GM19463 (cell line): ENCODE measurements around the gene RSRC1.
A peak's percentile ranks its signal among the peaks of the same experiment; 100 is the strongest.
"Not testable (repeated sequence)": the region's sequence is repeated elsewhere in the genome, so short reads cannot be mapped to it uniquely, and the experiment has no call there.

Source experiments
- ATAC-seq: cut with Tn5 transposase; IDR thresholded peaks from one replicate; pipeline ENCODE4 v1.9.1; 2021; ENCODE audit warnings: mild to moderate bottlenecking, moderate library complexity; ENCODE audit not compliant: unreplicated experiment

RSRC1 gene

DNA sequence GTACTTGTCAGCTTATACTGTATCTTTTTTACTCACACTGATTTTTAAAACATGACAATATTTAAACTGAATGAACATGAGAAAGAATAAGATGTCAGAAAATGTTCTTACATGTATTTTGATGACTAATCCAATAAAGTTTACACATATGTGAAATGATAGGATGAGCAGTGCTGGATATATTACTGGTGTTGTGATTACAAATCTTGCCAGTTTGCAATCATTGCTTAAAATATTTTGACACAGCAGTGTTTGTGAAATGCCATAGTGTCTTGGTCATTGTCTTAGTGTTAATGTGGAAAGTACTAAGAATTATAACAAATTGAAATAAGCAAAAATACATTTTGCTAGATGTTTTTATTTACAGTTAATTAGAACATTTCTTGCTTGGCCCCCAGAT, 342.4 kb downstream of the RSRC1 start:
- no peak for ATAC-seq

DNA sequence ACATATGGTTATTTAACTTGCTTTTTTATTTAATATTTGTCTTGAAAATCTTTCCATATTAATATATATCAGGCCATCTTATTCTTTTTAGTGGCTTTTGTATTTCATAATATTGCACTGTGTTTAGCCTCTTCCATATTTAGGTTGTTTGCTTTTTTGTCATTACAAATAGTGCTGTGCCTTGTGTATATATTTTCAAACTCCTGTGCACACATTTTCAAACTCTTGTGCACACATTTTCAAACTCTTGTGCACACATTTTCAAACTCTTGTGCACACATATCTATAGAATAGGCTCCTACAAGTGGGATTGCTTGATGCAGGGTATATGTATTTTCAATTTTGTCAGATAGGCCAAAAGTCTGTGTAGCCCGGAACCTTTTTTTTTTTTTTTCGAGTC, 343.1 kb downstream of the RSRC1 start:
- ATAC-seq = no peak

- ATAC-seq = no peak
These were observed 344.0 kb downstream of the RSRC1 start for GRCh38 chr3:158453865-158454264.

- ATAC-seq = no peak
These were observed 345.5 kb downstream of the RSRC1 start for GRCh38 chr3:158455406-158455805.

GRCh38 chr3:158456114-158456513, 346.2 kb downstream of the RSRC1 start:
- no peak for ATAC-seq

- ATAC-seq = no peak
These were observed 348.6 kb downstream of the RSRC1 start for GRCh38 chr3:158458464-158458863.

DNA sequence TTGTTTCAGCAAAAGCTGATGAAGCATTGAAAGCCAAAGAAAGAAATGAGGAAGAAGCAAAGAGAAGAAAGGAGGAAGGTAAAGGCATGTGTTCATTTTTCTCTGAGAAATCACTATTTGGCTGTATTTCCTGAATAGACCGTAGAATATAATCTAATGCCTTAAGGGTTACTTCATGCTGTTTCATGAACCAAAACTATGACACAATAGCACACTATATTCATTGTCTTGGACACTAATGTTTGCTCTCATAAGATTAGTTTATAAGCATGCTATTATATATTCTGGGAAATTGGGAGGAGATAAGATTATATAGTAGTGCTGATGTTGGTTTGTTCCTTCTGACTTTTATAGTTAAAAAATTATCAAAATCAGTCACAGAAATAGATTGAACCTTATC, 351.0 kb downstream of the RSRC1 start:
- ATAC-seq = no peak

DNA sequence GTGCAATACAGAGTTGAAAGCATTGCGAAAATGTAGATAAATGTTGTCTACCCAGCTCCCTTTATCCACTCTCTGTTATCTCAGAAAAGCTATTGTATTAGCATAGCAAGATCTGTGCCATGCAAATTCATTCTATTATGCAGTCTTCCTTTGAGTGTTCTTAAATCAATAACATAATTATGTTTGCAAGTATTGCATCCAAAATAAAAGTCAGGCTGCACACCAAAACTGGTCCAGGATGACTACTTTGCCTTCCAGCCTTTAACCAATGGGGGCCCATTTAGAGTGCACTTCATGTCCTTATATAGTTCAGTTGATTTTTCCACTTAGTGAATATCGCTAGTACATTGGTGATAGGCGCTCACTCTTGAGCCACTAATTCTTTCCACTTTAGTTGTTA, 353.7 kb downstream of the RSRC1 start:
- no peak for ATAC-seq

GRCh38 chr3:158465074-158465473, 355.2 kb downstream of the RSRC1 start:
- peak; percentile 86 for ATAC-seq

- ATAC-seq = no peak
These were observed 361.2 kb downstream of the RSRC1 start for GRCh38 chr3:158470944-158471638.

DNA sequence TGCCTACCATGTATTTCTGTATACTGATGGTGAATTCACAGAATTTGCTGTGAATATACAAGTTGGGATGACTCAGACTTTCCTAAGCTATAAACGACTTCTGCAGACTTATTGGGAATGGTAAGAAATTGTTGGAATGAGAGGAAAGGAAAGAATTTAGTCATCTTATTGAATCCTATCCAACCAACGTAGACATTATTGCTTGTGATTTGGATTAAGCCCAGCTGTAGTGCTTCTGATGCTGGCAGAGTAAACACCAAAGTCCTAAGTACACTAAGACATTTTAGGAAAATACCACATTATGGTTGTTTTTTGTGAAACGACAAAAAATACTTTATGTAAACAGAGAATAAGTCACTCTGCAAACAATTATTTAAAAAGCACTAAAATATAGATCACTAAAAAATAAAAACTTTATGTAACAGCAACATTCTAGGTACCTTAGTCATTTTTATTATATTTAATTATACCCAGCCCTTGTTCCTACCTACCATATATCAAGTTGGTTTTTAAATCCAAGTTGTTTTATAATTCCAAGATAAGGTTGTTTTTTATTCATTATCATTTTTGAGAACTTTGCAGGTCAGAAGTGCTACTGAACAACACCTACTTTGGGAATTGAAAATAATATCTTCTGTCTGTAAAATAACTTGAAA, 361.9 kb downstream of the RSRC1 start:
- no peak for ATAC-seq

- ATAC-seq = no peak
These were observed 369.2 kb downstream of the RSRC1 start for GRCh38 chr3:158479051-158479450.

DNA sequence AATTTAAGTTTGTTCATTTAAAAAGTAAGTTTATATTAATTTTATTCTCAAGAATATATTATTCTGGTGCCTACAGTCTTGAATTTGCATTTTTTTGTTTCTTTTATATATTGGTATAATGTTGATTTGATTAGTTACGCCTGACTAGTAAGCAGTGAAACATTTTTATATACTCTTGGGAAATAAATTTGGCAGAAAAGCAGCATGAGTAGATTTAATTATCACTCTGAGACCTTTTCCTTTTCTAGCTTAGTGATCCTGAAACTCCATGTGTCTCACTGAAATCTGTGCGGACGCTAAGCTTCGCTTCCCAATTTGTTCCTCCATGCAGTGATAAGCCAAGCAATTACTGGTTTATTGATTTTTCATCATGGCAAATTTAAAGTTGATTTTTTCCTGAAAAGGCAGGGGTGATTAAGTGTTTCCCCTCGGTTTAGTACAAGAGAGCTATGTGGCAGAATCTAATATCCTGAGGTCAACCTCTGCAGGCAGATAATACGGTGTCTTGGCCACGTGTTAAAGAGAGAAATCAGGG, 373.9 kb downstream of the RSRC1 start:
- ATAC-seq = no peak

GRCh38 chr3:158486200-158486599, 376.3 kb downstream of the RSRC1 start:
- ATAC-seq = no peak

- no peak for ATAC-seq
These were observed 378.8 kb downstream of the RSRC1 start for GRCh38 chr3:158488670-158489069.

- no peak for ATAC-seq
These were observed 379.3 kb downstream of the RSRC1 start for GRCh38 chr3:158489181-158489580.

- no peak for ATAC-seq
These were observed 382.1 kb downstream of the RSRC1 start for GRCh38 chr3:158491968-158492367.

DNA sequence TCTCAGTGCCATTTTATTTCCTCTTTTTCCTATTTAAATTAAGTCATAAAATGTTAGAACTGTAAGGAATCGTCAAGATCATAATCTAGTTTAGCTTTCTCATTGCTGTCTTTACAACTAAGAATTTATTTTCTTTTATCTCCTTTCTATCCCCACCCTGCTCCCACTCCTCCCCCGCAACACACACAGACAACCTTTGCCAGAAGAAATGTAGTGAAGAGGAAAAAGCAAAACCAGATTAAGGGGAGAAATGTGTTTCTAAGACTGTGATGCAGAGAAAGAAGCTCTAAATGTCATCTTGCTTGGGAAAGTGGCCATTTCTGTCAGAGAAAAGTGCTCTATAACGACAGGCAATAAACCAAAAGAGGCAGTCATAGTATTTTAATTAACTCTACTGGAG, 382.8 kb downstream of the RSRC1 start:
- ATAC-seq = no peak

DNA sequence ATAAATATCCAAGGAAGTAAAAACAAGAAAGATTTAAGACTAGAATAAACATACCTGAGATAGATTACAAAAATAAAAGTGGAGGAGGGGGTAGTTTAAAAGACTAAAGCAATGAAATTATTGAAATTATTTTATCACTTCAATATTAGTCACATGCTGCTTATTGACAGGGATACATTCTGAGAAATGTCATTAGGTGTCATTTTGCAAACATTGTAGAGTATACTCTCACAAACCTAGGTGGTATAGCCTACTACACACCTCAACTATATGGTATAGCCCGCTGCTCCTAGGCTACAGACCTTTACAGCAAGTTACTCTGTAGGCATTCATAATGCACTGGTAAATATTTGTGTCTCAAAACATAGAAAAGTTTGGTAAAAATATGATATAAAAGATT, 384.0 kb downstream of the RSRC1 start:
- ATAC-seq = no peak

DNA sequence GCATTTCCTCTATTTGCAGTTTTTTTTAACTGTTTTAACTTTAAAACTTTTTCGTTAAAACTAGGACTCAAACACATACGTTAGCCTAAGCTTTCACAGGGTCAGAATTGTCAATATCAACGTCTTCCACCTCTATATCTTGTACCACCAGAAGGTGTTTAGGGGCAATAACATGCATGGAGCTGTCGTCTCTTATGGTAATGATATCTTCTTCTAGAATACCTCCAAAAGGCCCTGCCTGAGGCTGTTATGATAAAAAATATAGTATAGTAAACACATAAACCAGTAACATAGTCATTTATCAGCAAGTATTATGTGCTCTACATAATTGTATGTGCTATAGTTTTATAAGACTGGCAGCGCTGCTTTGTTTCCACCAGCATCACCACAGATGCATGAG, 384.8 kb downstream of the RSRC1 start:
- ATAC-seq = no peak

DNA sequence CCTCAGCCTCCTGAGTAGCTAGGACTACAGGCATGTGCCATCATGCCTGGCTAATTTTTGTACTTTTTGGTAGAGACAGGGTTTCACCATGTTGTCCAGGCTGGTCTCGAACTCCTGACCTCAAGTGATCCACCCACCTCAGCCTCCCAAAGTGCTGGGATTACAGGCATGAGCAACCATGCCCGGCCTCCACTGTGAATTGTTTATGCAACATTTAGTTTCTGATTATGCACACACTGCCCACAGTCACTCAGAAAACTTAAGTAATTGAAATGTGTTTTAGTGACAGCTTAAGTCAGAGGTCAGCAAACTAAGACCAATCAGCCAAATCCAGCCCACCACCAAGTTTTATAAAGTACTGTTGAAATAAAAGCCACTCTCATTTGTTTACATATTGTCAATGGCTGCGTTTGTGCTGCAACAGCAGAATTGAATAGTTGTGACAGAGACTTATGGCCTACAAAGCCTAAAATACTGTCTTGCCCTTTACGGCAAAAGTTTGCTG, 385.6 kb downstream of the RSRC1 start:
- ATAC-seq = not testable (repeated sequence)

DNA sequence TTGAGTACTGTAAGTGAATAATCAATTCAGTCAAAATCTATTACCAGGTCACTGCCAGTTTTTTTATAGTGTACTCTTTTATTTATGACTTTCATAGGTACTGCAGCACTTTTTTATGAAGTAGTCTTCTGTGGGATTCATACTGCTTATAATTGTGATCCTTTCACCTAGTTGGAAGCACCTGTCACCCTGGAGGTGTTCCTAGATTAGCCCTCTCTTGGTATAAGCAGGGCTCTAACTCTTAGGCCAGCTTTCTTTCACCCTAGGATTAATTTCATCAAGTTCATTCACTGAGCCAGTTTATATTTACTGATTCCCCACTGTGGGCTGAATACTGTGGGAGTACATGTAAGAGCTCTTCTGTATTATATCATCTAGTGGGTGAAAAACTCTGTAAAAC, 395.2 kb downstream of the RSRC1 start:
- no peak for ATAC-seq
